Trophoblast cell (in vitro differentiated cells and primary cell): ENCODE measurements around the gene KCNMA1.

ENCODE experiments used
- DNase-seq, 2 donors: peaks; one replicate each; pipeline ENCODE4 v3.0.0-alpha.2; 2016
- H2AFZ ChIP-seq: 2 replicates; pipeline ENCODE4 v1.6.1; 2013; ENCODE audit warnings: low read length, moderate library complexity, mild to moderate bottlenecking; ENCODE audit not compliant: insufficient read depth, poor library complexity
- H2AK5ac ChIP-seq: 2 replicates; pipeline ENCODE4 v1.6.1; 2013; ENCODE audit warnings: mild to moderate bottlenecking, low read length
- H2BK120ac ChIP-seq: 2 replicates; pipeline ENCODE4 v1.6.1; 2013; ENCODE audit warnings: low read length, mild to moderate bottlenecking, moderate library complexity; ENCODE audit not compliant: insufficient read depth, poor library complexity
- H2BK12ac ChIP-seq: 2 replicates; pipeline ENCODE4 v1.6.1; 2013; ENCODE audit warnings: mild to moderate bottlenecking, low read length, moderate library complexity
- H2BK5ac ChIP-seq: 2 replicates; pipeline ENCODE4 v1.6.1; 2013; ENCODE audit warnings: low read length, low read depth, moderate library complexity, mild to moderate bottlenecking; ENCODE audit not compliant: poor library complexity
- H3K14ac ChIP-seq: 2 replicates; pipeline ENCODE4 v1.6.1; 2013; ENCODE audit warnings: mild to moderate bottlenecking, low read length
- H3K18ac ChIP-seq: 2 replicates; pipeline ENCODE4 v1.6.1; 2013; ENCODE audit warnings: mild to moderate bottlenecking, low read length
- H3K23ac ChIP-seq: 2 replicates; pipeline ENCODE4 v1.6.1; 2013; ENCODE audit warnings: low read length
- H3K27ac ChIP-seq: 2 replicates; pipeline ENCODE4 v1.5.1; 2013; ENCODE audit warnings: low read depth, mild to moderate bottlenecking, inconsistent platforms, low read length, moderate library complexity
- H3K27me3 ChIP-seq: 2 replicates; pipeline ENCODE4 v1.6.1; 2013; ENCODE audit warnings: inconsistent platforms, mild to moderate bottlenecking, low read length, moderate library complexity; ENCODE audit not compliant: insufficient read depth
- H3K36me3 ChIP-seq, 2 experiments: 1 replicate in 1 of 2; 2 replicates in 1 of 2; pipeline ENCODE4 v1.6.1; 2013; ENCODE audit warnings: low read length in 2 of 2, mild to moderate bottlenecking in 2 of 2, moderate library complexity in 1 of 2; ENCODE audit not compliant: insufficient read depth in 2 of 2, control insufficient read depth in 1 of 2
- H3K4ac ChIP-seq: 2 replicates; pipeline ENCODE4 v1.6.1; 2013; ENCODE audit warnings: low read depth, mild to moderate bottlenecking, low read length, moderate library complexity
- H3K4me1 ChIP-seq, 2 experiments: 1 replicate in 1 of 2; 2 replicates in 1 of 2; pipeline ENCODE4 v1.6.1; 2013; ENCODE audit warnings: low read length in 2 of 2, mild to moderate bottlenecking in 2 of 2, moderate library complexity in 1 of 2; ENCODE audit not compliant: insufficient read depth in 2 of 2, control insufficient read depth in 1 of 2
- H3K4me2 ChIP-seq: 2 replicates; pipeline ENCODE4 v1.6.1; 2013; ENCODE audit warnings: inconsistent platforms, mild to moderate bottlenecking, low read length, moderate library complexity
- H3K4me3 ChIP-seq: 2 replicates; pipeline ENCODE4 v1.5.1; 2013; ENCODE audit warnings: mild to moderate bottlenecking, low read depth, low read length, inconsistent platforms
- H3K79me1 ChIP-seq: one replicate; pipeline ENCODE4 v1.6.1; 2013; ENCODE audit warnings: low read length
- H3K79me2 ChIP-seq: 2 replicates; pipeline ENCODE4 v1.6.1; 2013; ENCODE audit warnings: low read length, mild to moderate bottlenecking; ENCODE audit not compliant: control insufficient read depth, insufficient read depth, poor library complexity
- H3K9ac ChIP-seq: 2 replicates; pipeline ENCODE4 v1.6.1; 2013; ENCODE audit warnings: mild to moderate bottlenecking, low read length
- H3K9me3 ChIP-seq: 2 replicates; pipeline ENCODE4 v1.6.1; 2013; ENCODE audit warnings: low read depth, mild to moderate bottlenecking, control low read depth, inconsistent platforms, low read length; ENCODE audit not compliant: insufficient read depth
- H4K12ac ChIP-seq: 2 replicates; pipeline ENCODE4 v1.6.1; 2013; ENCODE audit warnings: low read depth, mild to moderate bottlenecking, low read length, moderate library complexity
- H4K8ac ChIP-seq: 2 replicates; pipeline ENCODE4 v1.6.1; 2013; ENCODE audit warnings: low read depth, mild to moderate bottlenecking, low read length, moderate library complexity
- H4K91ac ChIP-seq: one replicate; pipeline ENCODE4 v1.6.1; 2013; ENCODE audit warnings: low read depth, mild to moderate bottlenecking, low read length, moderate library complexity
- WGBS: extraction: QIAGEN DNeasy Blood & Tissue Kit; methylation state at CpG from one replicate; pipeline ENCODE4 v1.1.7; 2013; ENCODE audit warnings: missing lambda C conversion rate; ENCODE audit not compliant: insufficient read length, insufficient coverage; ENCODE audit errors: extremely low coverage; 5-methylcytosine and 5-hydroxymethylcytosine counted together

Gene KCNMA1

DNA sequence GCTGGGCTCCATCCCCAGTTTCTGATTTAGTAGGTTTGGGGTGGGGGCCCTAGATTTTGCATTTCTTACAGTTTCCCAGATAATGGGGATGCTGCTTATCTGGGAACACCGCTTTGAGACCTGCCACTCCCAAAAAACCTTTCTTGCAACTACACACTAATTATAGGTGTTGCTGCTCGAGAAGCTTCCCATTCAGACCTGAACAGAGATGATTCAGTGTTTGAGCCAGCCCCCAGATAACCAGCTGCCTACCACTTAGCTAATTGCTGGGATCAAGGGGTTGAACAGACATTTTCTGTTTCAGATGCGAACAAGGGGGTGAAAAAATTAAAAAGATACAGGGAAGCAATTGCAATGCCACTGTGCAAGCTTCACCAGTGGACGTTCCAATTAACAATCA lies 448.5 kb downstream of the KCNMA1 start:
- Histone ChIP-seq H3K4me1 (peaks cover 12 to 24% of the 10 kb centered on the region in 2 experiments), H3K79me2 (peaks cover 4% of the 10 kb centered on the region), H2BK120ac (peak overlapping the region; percentile 99), H3K23ac (no peak overlapping the region), H3K9me3 (no peaks in the 10 kb centered on the region), H3K27me3 (no peaks in the 10 kb centered on the region), H3K4me3 (no peak overlapping the region), H3K14ac (peak overlapping the region; percentile 95), H4K8ac (peak overlapping the region; percentile 94), H3K36me3 (no peaks in the 10 kb centered on the region), H4K12ac (no peak overlapping the region), H3K4me2 (no peak overlapping the region), H4K91ac (peak overlapping the region; percentile 97), H2AFZ (no peak overlapping the region), H3K9ac (no peak overlapping the region), H3K27ac (peak overlapping the region; percentile 79), H3K79me1 (peaks cover 37% of the 10 kb centered on the region), H2BK5ac (peak overlapping the region; percentile 96), H3K18ac (peak overlapping the region; percentile 88), H3K4ac (peak overlapping the region; percentile 42), H2BK12ac (peak overlapping the region; percentile 97), H2AK5ac (peak overlapping the region; percentile 100)
- WGBS, result no CpG with 5 or more reads among the region's 4 CpGs
- no peak for DNase-seq

DNA sequence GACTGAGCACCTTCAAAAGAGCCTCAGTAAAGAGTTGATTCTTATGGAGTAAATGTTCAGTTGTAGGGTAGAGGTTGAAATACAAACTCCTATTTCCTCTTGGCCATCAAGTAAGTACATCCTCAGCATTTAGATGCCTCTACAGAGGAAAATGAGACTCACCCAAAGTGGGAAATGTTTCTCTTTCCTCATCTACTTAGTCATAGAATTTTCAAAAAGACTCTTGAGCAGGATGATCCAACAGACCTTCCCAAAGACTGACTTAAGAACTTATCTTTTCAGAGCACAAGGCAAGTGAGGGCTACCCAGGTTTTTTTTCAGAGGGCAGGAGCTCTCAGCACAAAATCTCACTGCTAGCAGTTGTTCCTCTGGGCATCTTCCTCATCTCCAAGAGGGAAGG lies 449.1 kb downstream of the KCNMA1 start:
- no peak for DNase-seq
- Histone ChIP-seq H3K4me2 (no peak overlapping the region), H2BK120ac (peak overlapping the region; percentile 99), H2AK5ac (peak overlapping the region; percentile 100), H3K9ac (no peak overlapping the region), H3K18ac (peak overlapping the region; percentile 88), H3K9me3 (no peaks in the 10 kb centered on the region), H4K12ac (peak overlapping the region; percentile 70), H3K14ac (peak overlapping the region; percentile 95), H2BK5ac (peak overlapping the region; percentile 96), H4K8ac (peak overlapping the region; percentile 94), H3K4ac (peak overlapping the region; percentile 42), H3K27ac (peak overlapping the region; percentile 79), H3K79me1 (peaks cover 32% of the 10 kb centered on the region), H3K4me1 (peaks cover 12 to 21% of the 10 kb centered on the region in 2 experiments), H3K27me3 (no peaks in the 10 kb centered on the region), H3K4me3 (no peak overlapping the region), H2BK12ac (peak overlapping the region; percentile 97), H2AFZ (no peak overlapping the region), H4K91ac (peak overlapping the region; percentile 97), H3K79me2 (peaks cover 4% of the 10 kb centered on the region), H3K36me3 (no peaks in the 10 kb centered on the region), H3K23ac (no peak overlapping the region)

DNA sequence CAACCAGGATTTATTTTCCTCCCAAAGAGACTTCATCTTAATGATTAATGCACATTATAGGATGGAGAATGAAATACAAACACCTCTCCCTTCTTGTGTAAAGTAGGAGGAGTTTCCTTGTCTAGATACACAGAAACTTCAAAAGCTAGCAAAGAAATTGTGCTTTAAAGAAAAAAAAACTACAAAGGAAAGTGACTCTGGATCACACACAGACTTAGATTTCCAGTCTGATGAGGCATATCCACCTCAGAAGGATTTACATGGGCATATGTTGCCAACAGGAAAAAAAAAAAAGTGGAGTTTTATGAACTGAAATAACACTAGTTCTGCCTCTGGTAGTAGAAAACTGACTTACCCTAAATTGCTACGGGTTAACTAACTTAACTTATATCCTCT lies 449.6 kb downstream of the KCNMA1 start:
- Histone ChIP-seq H3K27ac (peak overlapping the region; percentile 79), H4K12ac (no peak overlapping the region), H3K4me2 (no peak overlapping the region), H2BK120ac (no peak overlapping the region), H4K91ac (no peak overlapping the region), H2AK5ac (no peak overlapping the region), H3K23ac (no peak overlapping the region), H3K14ac (no peak overlapping the region), H3K79me1 (peaks cover 30% of the 10 kb centered on the region), H3K9ac (no peak overlapping the region), H3K9me3 (no peaks in the 10 kb centered on the region), H3K36me3 (peaks cover 1 to 2% of the 10 kb centered on the region in 2 experiments), H3K4me1 (peaks cover 12 to 21% of the 10 kb centered on the region in 2 experiments), H2BK12ac (no peak overlapping the region), H3K4ac (no peak overlapping the region), H3K18ac (no peak overlapping the region), H3K79me2 (peaks cover 4% of the 10 kb centered on the region), H4K8ac (no peak overlapping the region), H3K4me3 (no peak overlapping the region), H3K27me3 (no peaks in the 10 kb centered on the region), H2AFZ (no peak overlapping the region), H2BK5ac (no peak overlapping the region)
- no CpG with 5 or more reads among the region's 1 CpG for WGBS
- no peak for DNase-seq

DNA sequence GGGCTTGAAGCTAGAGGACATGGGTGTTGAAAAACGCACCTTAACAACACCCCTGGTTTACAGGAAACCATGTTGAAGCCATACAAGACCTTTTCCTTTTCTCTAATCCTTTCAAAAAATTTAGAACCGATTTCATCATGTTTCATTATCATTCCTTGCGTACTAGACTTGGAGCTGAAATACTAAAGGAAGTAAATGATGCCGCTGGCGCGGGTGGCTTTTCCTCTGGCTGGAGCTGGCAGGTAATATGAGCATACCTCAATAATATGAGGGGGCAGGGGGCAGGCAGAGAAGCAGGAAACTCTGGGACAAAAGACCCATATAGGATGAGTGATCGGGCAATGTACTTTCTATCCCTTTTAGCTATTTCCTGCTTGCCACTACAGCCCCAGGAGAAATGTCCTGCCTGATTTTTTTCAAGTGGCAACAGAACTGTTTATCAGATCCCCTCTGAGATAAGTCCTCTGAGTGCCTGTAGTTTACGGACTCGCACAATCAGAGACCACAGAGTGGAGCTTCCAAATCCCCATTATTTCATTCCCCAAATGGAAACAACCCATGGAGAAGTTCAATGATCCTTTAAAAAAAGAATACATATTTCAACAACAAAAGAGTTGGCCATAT lies 450.1 kb downstream of the KCNMA1 start:
- no peak overlapping the region for H3K4me3 ChIP-seq
- H3K79me1 ChIP-seq, result peaks cover 30% of the 10 kb centered on the region
- no peaks in the 10 kb centered on the region for H3K27me3 ChIP-seq
- H3K9ac ChIP-seq, result no peak overlapping the region
- WGBS, result no CpG with 5 or more reads among the region's 9 CpGs
- peak overlapping the region; percentile 73 for H2BK5ac ChIP-seq
- H4K91ac ChIP-seq, result peak overlapping the region; percentile 83
- no peak overlapping the region for H3K4ac ChIP-seq
- peak overlapping the region; percentile 26 for H2BK12ac ChIP-seq
- peak; percentile 47 to 69 for DNase-seq
- H3K27ac ChIP-seq, result peak overlapping the region; percentile 76
- no peak overlapping the region for H2AFZ ChIP-seq
- peaks cover 4% of the 10 kb centered on the region for H3K79me2 ChIP-seq
- H4K8ac ChIP-seq, result no peak overlapping the region
- no peak overlapping the region for H3K18ac ChIP-seq
- H3K14ac ChIP-seq, result peak overlapping the region; percentile 30
- H3K4me2 ChIP-seq, result no peak overlapping the region
- H3K4me1 ChIP-seq, result peaks cover 12 to 21% of the 10 kb centered on the region in 2 experiments
- H2AK5ac ChIP-seq, result no peak overlapping the region
- no peak overlapping the region for H3K23ac ChIP-seq
- no peaks in the 10 kb centered on the region for H3K9me3 ChIP-seq
- H2BK120ac ChIP-seq, result peak overlapping the region; percentile 45
- no peak overlapping the region for H4K12ac ChIP-seq
- peaks cover 4% of the 10 kb centered on the region in 2 experiments for H3K36me3 ChIP-seq
